Stimulated activated naive B cell treated with anti-CD40 and anti-IgM and Interleukin-4, amounts not matched to agents 10 μg/mL and 1 μg/mL and 100 μg/mL, for 72 hours (primary cell): Measurements from ENCODE around the gene DOCK1.

ENCODE experiments used
- ATAC-seq, 2 donors: fragments of 150-1000 bp; cut with Tn5 transposase; replicated peaks; 2 replicates each; pipeline ENCODE4 v1.10.0; 2021; ENCODE audit warnings: moderate library complexity in 1 of 2
- DNase-seq: peaks from one replicate; pipeline ENCODE4 v3.0.0; 2021
- H3K27ac Mint-ChIP-seq: one replicate; pipeline ENCODE4 v1.8.0; 2022; ENCODE audit warnings: mild to moderate bottlenecking, mixed read lengths
- H3K27me3 Mint-ChIP-seq, 2 donors: one replicate each; pipeline ENCODE4 v1.8.0; 2022; ENCODE audit warnings: mixed read lengths in 2 of 2
- H3K36me3 Mint-ChIP-seq, 2 donors: one replicate each; pipeline ENCODE4 v1.8.0; 2022; ENCODE audit warnings: mixed read lengths in 2 of 2, mild to moderate bottlenecking in 1 of 2
- H3K4me1 Mint-ChIP-seq, 2 donors: one replicate each; pipeline ENCODE4 v1.8.0; 2022; ENCODE audit warnings: mixed read lengths in 2 of 2, mild to moderate bottlenecking in 1 of 2
- H3K4me3 Mint-ChIP-seq, 2 donors: one replicate each; pipeline ENCODE4 v1.8.0; 2022; ENCODE audit warnings: mild to moderate bottlenecking in 2 of 2, mixed read lengths in 2 of 2, moderate library complexity in 1 of 2
- H3K9me3 Mint-ChIP-seq, 2 donors: one replicate each; pipeline ENCODE4 v1.8.0; 2022; ENCODE audit warnings: mixed read lengths in 2 of 2, mild to moderate bottlenecking in 1 of 2

DOCK1 gene

DNA sequence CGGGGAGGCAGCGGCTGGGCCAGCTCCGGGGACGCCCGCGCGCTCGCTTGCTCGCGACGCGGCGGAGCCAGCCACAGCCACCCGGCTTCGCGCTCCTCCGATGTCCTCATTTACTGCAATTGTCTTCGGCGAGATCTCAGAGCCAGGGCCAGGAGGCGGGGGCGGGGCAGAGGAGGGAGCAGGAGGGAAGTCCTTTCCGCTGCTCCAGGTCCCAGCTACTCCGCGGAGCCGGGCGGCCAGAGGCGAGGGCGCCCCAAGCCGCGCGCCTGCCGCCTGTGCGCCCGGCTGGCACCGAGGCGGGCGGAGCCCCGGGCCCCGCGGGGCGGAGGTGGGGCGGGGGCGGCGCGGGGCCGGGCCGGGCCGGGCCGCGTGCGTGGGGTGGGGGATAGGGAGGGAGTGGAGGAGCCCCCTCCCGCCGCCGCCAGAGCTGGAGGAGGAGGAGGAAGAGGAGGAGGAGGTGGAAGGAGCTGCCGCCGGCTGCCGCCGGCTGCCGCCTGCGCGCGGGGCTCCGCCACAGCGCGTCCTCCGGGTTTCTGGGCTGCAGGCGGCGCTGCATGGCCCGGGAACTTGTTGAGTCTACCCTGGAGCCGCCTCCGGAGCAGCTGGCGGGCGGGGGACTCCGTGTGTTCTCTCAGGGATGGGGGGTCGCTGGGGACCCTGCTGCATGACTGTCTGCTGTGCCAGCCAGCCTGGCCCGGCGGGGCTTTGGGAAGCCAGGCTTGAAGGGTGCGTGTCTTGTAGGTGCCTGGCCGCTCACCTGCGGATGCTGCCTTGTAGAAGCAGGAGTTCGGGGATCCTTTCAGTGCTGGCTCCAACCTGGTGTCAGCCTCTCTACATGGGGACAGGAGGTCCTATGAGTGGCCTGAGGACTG lies 291.3 kb downstream of the DOCK1 start, which contains the start of gene INSYN2A:
INSYN2A (minus strand) TSS at position 310 of the 872 bp plus-strand sequence. CDS start 20,196 bp downstream, outside the sequence.
- Mint-ChIP-seq H3K9me3 (no peaks in the 10 kb centered on the region), H3K27me3 (peaks cover 30 to 31% of the 10 kb centered on the region in 2 donors), H3K27ac (no peak within 1 kb of the TSS), H3K4me1 (no peaks in the 10 kb centered on the region), H3K36me3 (no peaks in the 10 kb centered on the region), H3K4me3 (no peak within 1 kb of the TSS)
- no peak for DNase-seq
- no peak for ATAC-seq

DNA sequence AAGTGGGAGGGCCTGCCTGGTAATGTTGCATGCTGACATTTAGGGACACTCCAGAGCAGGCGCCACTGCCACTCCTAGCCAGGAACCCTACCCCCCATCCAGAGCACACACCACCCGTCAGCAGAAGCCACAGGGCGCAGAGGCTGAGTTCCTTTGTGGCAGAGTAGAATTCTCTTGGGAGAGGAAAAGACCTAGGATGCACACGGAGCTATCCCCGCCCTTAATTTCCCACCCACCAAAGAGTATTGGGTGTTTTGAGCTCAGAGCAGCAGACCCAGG lies 291.9 kb downstream of the DOCK1 start:
- H3K4me3 Mint-ChIP-seq: no peak overlapping the region

DNA sequence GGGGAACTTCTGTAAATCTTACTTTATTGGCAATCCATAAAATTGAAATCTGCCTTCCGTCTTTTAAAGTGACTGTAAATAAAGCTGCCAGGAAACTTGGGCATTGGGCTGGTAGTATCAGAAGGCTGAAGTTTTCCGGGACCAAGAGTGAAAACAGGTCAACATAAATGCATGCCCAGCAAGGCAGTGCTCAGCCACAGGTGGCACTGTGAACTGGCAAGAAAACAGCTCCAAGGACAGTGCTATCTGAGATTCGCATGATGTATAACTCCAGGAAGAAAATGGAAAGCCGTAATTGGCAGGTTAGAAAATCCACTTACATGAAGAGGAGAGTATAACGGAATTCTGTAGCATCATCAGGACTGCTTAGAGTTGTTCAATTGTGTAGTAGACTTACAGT lies 293.1 kb downstream of the DOCK1 start:
- no peaks in the 10 kb centered on the region for H3K9me3 Mint-ChIP-seq
- DNase-seq (no peak), ATAC-seq (no peak)
- no peak overlapping the region for H3K4me3 Mint-ChIP-seq
- peaks cover 27 to 31% of the 10 kb centered on the region in 2 donors for H3K27me3 Mint-ChIP-seq
- H3K27ac Mint-ChIP-seq: no peak overlapping the region
- H3K4me1 Mint-ChIP-seq: no peaks in the 10 kb centered on the region
- H3K36me3 Mint-ChIP-seq: no peaks in the 10 kb centered on the region

More for the DNA sequence above, 291.9 kb downstream of the DOCK1 start:
- no peak for ATAC-seq
- no peaks in the 10 kb centered on the region for H3K9me3 Mint-ChIP-seq
- no peak overlapping the region for H3K27ac Mint-ChIP-seq
- no peaks in the 10 kb centered on the region for H3K36me3 Mint-ChIP-seq
- DNase-seq: no peak
- H3K27me3 Mint-ChIP-seq: peaks cover 30 to 31% of the 10 kb centered on the region in 2 donors
- H3K4me1 Mint-ChIP-seq: no peaks in the 10 kb centered on the region

DNA sequence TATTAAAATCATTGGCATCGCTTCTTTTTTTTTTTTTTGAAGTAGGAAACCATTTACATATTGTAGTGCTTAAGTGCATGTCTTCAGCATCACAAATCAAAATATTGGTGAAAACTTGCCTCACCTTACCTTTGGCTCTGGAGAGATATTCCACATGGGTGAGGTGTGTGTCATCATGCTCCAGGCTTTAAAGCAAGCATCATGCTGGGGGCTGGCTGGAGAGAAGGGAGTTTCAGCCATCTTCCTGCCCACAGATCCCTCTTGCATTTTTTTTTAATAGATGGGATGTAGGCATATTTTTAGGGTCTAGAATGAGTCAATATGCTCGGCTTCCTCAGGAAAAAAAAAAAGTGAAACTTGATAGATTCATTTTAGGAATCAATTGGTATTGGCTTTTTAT lies 293.5 kb downstream of the DOCK1 start:
- H3K4me3 Mint-ChIP-seq: no peak overlapping the region
- peaks cover 25 to 31% of the 10 kb centered on the region in 2 donors for H3K27me3 Mint-ChIP-seq
- DNase-seq: no peak
- no peaks in the 10 kb centered on the region for H3K9me3 Mint-ChIP-seq
- no peak for ATAC-seq
- no peaks in the 10 kb centered on the region for H3K4me1 Mint-ChIP-seq
- no peak overlapping the region for H3K27ac Mint-ChIP-seq
- H3K36me3 Mint-ChIP-seq: no peaks in the 10 kb centered on the region

DNA sequence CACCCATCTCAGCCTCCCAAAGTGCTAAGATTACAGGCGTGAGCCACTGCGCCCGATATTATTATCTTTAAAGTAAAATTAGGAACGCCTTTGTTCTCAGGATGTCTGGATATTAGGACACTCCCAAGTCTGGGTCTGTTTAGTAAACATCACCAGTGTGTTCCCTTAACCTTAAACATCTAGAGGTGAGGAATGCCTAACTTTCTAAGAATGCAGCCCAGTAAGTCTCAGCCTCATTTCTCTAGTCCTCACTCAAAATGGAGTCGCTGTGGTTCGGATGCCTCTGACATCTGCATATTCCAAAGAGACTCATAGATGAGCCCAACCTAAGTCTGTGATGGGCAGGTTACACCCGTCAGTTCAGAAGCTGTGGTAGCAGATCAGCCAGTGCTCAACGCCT lies 295.4 kb downstream of the DOCK1 start:
- H3K4me3 Mint-ChIP-seq: no peak overlapping the region
- ATAC-seq (no peak), DNase-seq (no peak)
- H3K36me3 Mint-ChIP-seq: no peaks in the 10 kb centered on the region
- H3K9me3 Mint-ChIP-seq: no peaks in the 10 kb centered on the region
- no peak overlapping the region for H3K27ac Mint-ChIP-seq
- peaks cover 18 to 19% of the 10 kb centered on the region in 2 donors for H3K27me3 Mint-ChIP-seq
- no peaks in the 10 kb centered on the region for H3K4me1 Mint-ChIP-seq

DNA sequence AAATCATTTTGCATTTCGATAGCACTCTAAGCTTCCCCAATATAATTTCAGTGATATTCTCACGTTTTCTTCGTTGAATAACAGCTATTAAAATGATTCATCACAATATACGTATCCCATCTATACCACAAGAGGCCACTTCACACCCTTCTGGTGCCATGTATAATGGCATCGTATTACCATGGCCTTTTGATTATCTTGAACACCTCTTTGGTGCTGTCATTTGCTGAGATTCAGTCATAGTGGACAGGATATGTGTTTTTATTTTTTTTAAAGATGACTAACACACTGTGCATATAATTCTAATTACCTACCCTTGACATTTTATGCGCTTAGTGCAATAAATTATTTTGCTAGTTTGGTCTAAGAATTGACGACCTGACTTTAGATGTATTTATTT lies 297.8 kb downstream of the DOCK1 start:
- H3K27ac Mint-ChIP-seq: no peak overlapping the region
- no peaks in the 10 kb centered on the region for H3K9me3 Mint-ChIP-seq
- H3K4me3 Mint-ChIP-seq: no peak overlapping the region
- DNase-seq (no peak), ATAC-seq (no peak)
- H3K27me3 Mint-ChIP-seq: peaks cover 4 to 5% of the 10 kb centered on the region in 2 donors
- H3K36me3 Mint-ChIP-seq: no peaks in the 10 kb centered on the region
- no peaks in the 10 kb centered on the region for H3K4me1 Mint-ChIP-seq

DNA sequence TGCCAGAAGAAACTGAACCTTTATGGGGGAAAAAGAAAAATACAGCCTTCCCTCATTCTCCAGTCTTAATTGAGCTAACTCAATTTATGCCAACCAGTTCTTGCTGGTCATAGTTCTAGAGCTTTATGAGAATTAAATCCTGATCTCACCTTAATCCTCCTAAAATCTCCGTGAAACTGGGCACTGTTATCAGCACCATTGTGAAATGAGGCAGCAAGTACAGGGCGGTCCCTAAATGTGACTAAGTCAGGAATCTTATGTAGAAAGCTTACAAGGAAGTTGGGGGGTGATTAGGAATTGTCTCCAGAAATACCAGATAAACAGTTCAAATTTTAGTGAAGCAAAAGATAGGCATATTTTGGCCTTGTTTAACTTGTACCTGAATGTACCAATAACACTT lies 301.9 kb downstream of the DOCK1 start:
- DNase-seq: no peak
- Mint-ChIP-seq H3K27me3 (no peaks in the 10 kb centered on the region), H3K9me3 (no peaks in the 10 kb centered on the region), H3K36me3 (no peaks in the 10 kb centered on the region), H3K4me3 (no peak overlapping the region), H3K4me1 (no peaks in the 10 kb centered on the region), H3K27ac (no peak overlapping the region)
- ATAC-seq: no peak

DNA sequence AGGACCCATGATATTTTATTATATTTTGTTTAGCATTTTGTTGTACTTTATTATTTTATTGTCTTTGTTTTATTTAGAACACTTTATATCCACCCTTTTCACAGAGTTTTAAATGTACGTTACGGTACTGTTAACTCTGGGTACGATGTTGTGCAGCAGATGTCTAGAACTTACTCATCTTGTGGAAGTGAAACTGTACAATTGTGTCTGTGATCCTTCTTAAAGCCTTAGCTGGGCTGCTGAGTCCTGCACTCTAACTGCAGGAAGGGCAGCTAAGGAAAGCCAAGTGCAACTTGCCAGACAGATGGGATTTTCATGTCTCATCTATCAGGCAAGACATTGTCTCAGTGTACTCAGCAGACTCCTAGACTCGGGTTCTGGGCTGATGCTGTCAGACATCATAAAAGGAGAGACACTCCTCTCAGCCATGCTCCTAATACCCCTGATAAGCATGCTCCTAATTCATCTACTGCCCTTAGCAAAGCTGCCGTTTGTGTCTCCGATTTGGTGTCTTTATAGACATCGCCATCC lies 305.8 kb downstream of the DOCK1 start:
- Mint-ChIP-seq H3K9me3 (no peaks in the 10 kb centered on the region), H3K27ac (no peak overlapping the region), H3K4me1 (no peaks in the 10 kb centered on the region), H3K4me3 (no peak overlapping the region), H3K27me3 (peaks cover 0 to 3% of the 10 kb centered on the region in 2 donors), H3K36me3 (no peaks in the 10 kb centered on the region)
- ATAC-seq (peak; percentile 85), DNase-seq (no peak)

DNA sequence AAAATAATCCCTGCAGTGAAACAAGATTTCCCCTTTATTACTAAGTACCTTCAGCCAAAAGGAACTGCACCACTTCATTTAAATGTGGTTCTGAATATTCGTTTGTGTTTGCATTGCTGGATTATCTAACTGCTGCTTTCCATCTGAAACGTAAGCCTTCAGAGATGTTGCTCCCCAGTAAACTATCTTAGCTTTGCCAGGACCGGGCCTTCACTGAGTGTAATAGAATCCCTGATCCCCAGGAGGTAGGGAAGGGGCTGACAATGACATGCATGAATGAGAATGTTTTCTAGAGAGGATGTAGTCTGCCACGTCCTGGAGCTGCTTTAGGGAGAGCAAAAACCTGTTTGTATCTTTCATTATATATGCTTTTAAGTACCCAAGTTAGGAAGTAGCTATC lies 310.6 kb downstream of the DOCK1 start:
- ATAC-seq (no peak), DNase-seq (no peak)
- H3K9me3 Mint-ChIP-seq: peaks cover 0 to 3% of the 10 kb centered on the region in 2 donors
- H3K27ac Mint-ChIP-seq: no peak overlapping the region
- H3K27me3 Mint-ChIP-seq: peaks cover 0 to 3% of the 10 kb centered on the region in 2 donors
- H3K36me3 Mint-ChIP-seq: no peaks in the 10 kb centered on the region
- no peaks in the 10 kb centered on the region for H3K4me1 Mint-ChIP-seq
- H3K4me3 Mint-ChIP-seq: no peak overlapping the region

DNA sequence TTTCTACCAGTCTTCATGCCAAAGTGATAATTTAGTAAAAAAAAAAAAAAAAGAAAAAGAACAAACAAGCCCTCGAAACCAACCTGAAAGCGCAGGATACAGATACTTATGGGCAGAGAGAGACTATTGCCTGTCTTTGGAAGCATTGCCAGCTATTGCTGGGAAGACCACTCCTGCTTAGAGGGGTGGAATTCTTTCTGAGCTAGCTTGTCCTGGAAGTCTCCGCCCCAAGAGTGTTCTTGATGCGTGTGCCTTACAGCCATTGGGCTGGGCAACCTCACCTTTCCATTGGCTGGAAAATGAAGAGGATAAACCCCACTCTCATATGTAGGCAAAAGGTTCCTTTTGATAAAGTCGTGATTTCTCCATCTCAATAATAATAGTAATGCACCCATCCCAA lies 311.0 kb downstream of the DOCK1 start:
- DNase-seq: no peak

DNA sequence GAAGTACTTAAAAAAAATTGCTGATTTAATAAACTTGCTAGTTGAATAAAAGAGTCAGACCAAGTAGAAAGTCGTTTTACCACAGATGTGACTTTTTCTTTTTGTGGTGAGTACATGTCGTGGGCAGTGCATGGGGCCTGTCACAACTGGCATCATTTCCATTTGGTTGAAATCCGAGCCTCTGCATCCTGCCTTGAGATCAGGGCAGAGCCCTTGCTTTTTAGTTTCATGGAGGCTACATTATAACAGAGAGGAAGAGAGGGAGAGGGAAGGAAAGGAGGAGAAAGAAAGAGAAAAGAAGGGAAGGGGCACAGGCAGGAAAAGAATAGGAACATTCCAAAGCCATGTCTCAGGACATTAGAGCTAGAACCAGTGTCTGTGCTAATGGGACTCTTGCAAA lies 311.6 kb downstream of the DOCK1 start:
- ATAC-seq (no peak), DNase-seq (no peak)
- Mint-ChIP-seq H3K27ac (no peak overlapping the region), H3K4me3 (no peak overlapping the region), H3K4me1 (no peaks in the 10 kb centered on the region), H3K27me3 (peaks cover 0 to 3% of the 10 kb centered on the region in 2 donors), H3K36me3 (no peaks in the 10 kb centered on the region), H3K9me3 (peaks cover 0 to 3% of the 10 kb centered on the region in 2 donors)

More for the DNA sequence above, 311.0 kb downstream of the DOCK1 start:
- Mint-ChIP-seq H3K36me3 (no peaks in the 10 kb centered on the region), H3K4me3 (no peak overlapping the region), H3K4me1 (no peaks in the 10 kb centered on the region), H3K9me3 (peaks cover 0 to 3% of the 10 kb centered on the region in 2 donors), H3K27me3 (peaks cover 0 to 3% of the 10 kb centered on the region in 2 donors), H3K27ac (no peak overlapping the region)
- no peak for ATAC-seq

DNA sequence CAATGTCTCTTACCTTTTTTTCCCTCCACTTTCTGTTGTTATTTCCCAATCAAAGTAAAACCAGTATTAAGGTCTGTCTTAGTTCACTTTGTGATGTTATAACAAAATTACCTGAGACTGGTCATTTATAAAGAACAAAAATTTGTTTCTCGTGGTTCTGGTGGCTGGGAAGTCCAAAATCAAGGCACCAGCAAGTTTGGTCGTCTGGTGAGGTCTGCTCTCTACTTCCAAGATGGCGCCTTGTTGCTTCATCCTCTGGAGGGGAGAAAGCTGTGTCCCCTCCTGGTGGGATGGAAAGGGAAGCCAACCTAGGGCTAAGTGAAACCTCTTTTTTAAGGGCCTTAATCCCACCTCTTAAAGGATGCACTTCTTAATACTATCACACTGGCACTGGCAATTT lies 313.4 kb downstream of the DOCK1 start:
- H3K4me1 Mint-ChIP-seq: no peaks in the 10 kb centered on the region
- no peak for DNase-seq
- peaks cover 0 to 3% of the 10 kb centered on the region in 2 donors for H3K9me3 Mint-ChIP-seq
- no peak for ATAC-seq
- peaks cover 0 to 3% of the 10 kb centered on the region in 2 donors for H3K27me3 Mint-ChIP-seq
- no peak overlapping the region for H3K27ac Mint-ChIP-seq
- no peaks in the 10 kb centered on the region for H3K36me3 Mint-ChIP-seq
- no peak overlapping the region for H3K4me3 Mint-ChIP-seq

DNA sequence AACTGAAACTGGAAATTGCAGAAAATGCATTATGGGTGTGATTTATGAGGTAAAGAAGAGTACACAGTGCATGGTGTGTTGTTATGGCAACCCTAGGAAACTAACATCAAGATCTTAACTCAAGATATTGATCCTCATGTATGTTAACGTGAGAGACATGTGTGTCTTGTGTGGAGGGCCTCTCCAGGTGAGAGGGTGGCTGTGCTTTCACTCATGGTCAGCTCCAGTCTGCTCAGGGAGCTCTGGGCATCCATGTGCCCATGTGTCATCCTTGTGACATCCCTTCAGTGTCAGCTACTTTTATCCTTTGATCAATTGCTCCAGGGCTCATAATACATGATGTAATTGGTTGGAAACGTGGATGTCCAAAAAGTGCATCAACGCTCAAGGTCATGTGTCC lies 316.1 kb downstream of the DOCK1 start:
- Mint-ChIP-seq H3K27ac (no peak overlapping the region), H3K9me3 (peaks cover 0 to 3% of the 10 kb centered on the region in 2 donors), H3K4me1 (no peaks in the 10 kb centered on the region), H3K4me3 (no peak overlapping the region), H3K27me3 (no peaks in the 10 kb centered on the region), H3K36me3 (no peaks in the 10 kb centered on the region)
- ATAC-seq (no peak), DNase-seq (no peak)

DNA sequence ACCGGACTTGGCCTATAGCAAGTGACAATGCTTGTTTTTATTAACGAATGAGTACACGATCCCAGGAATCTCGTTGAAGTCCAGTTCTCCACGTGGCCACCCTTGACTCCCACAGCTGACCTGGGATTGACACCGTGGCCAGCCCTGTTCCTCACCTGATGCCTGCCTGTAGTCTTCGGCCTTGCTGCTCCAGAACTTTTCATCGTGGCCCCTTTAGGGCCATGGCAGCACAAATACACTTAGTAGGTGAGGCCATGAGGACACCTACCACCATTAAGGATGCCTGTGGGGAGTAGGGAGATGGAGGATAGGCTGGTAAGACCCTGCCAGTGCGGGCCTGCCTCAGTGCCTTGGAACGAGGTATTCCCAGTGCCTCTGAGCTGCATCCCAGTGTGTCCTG lies 321.8 kb downstream of the DOCK1 start:
- no peak overlapping the region for H3K27ac Mint-ChIP-seq
- H3K9me3 Mint-ChIP-seq: peaks cover 0 to 5% of the 10 kb centered on the region in 2 donors
- no peaks in the 10 kb centered on the region for H3K4me1 Mint-ChIP-seq
- DNase-seq (no peak), ATAC-seq (no peak)
- H3K36me3 Mint-ChIP-seq: no peaks in the 10 kb centered on the region
- no peaks in the 10 kb centered on the region for H3K27me3 Mint-ChIP-seq
- H3K4me3 Mint-ChIP-seq: no peak overlapping the region

DNA sequence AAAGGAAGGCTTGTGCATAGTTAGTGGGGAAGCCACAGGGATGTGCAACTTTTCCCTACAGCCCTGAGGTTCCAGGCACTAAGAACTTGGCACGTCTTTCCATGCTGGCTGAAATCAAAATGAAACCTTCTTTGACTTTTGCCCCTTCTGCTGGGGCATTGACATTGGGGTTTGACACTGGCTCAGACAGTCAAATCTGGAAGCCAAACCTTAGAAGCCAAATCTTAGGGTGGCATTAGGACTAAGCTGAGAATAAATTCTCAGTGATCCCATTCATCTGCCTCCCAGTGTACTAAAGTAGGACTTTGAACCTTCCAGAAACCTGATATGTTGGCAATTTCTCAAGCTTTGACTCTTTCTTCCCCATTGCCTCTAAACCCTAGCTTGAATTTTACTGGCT lies 322.4 kb downstream of the DOCK1 start:
- no peaks in the 10 kb centered on the region for H3K27me3 Mint-ChIP-seq
- no peak overlapping the region for H3K27ac Mint-ChIP-seq
- ATAC-seq (no peak), DNase-seq (no peak)
- H3K9me3 Mint-ChIP-seq: peaks cover 0 to 5% of the 10 kb centered on the region in 2 donors
- no peaks in the 10 kb centered on the region for H3K36me3 Mint-ChIP-seq
- no peaks in the 10 kb centered on the region for H3K4me1 Mint-ChIP-seq
- H3K4me3 Mint-ChIP-seq: no peak overlapping the region
